GM10248 (cell line): Measurements from ENCODE around the gene IL1RAPL2.

Experiments used
- CTCF ChIA-PET: fragments of 300-600 bp; sonication (Branson Sonifier 250); formaldehyde crosslinking; extraction: SDS; loops from one replicate; lab custom pipeline; 2021; ENCODE audit warnings: antibody characterized with exemption; lab: Yijun Ruan, JAX
- POLR2A ChIA-PET: fragments of 350-650 bp; sonication (Branson Sonifier 250); formaldehyde crosslinking; extraction: SDS; loops from one replicate; lab custom pipeline; 2020; ENCODE audit warnings: antibody characterized with exemption; lab: Yijun Ruan, JAX
- DNase-seq: peaks from one replicate; pipeline ENCODE4 v3.0.0; 2012; ENCODE audit errors: extremely low spot score
- TF ChIP-seq, protein P1 (sequence below): IDR thresholded peaks from 2 replicates; pipeline ENCODE4 v1.5.1; 2012; ENCODE audit warnings: mild to moderate bottlenecking, low read depth; ENCODE audit errors: extremely low read depth, missing control alignments, control extremely low read depth

IL1RAPL2 gene

DNA sequence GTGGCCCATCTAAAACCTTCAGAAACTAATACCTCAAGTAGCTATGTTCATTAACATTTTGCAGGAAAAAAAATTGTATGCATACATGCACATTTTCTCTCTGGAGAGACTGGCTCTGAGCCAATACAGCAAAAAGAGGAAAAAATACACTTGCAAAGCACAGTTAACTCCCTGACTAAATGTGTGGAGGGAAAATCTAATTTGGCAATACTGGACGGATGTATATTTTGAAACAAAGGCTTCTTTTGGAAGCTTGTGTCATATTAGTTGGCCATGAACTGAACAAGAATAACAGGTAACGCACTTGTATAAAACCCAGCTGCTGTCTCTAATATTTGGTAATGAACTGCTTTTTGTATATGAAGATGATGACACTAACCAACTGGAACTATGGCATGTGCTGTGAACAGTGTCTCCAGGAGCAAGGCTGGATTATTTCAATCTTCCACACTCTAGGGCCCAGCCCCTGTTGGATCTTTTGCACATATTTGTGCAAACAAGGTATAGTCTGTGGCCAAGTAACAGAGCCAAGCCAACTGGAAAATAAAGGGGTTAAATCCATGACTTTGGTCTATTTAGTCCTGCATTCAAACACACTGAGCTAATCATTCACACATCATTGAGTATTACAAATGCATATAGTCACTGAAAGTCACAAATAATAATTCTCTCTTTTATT is 1188.4 kb downstream of the IL1RAPL2 start:
- TF ChIP-seq, protein P1, sequence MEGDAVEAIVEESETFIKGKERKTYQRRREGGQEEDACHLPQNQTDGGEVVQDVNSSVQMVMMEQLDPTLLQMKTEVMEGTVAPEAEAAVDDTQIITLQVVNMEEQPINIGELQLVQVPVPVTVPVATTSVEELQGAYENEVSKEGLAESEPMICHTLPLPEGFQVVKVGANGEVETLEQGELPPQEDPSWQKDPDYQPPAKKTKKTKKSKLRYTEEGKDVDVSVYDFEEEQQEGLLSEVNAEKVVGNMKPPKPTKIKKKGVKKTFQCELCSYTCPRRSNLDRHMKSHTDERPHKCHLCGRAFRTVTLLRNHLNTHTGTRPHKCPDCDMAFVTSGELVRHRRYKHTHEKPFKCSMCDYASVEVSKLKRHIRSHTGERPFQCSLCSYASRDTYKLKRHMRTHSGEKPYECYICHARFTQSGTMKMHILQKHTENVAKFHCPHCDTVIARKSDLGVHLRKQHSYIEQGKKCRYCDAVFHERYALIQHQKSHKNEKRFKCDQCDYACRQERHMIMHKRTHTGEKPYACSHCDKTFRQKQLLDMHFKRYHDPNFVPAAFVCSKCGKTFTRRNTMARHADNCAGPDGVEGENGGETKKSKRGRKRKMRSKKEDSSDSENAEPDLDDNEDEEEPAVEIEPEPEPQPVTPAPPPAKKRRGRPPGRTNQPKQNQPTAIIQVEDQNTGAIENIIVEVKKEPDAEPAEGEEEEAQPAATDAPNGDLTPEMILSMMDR: no peak
- POLR2A ChIA-PET: no interaction called here
- CTCF ChIA-PET: no interaction called here
- DNase-seq: no peak

DNA sequence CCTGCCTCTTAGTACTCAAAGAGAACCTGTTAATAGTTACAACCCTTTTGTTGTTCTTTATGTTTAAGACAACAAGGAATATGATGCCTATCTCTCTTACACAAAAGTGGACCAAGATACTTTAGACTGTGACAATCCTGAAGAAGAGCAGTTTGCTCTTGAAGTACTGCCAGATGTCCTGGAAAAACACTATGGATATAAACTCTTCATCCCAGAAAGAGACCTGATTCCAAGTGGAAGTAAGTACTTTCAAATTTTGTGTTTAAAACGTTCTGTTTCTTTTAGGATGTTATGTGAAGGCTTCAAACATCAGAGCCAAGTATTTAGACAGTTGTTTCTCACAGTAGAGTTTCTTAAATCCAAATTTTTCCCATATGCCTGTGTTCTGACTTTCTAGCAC is 1189.1 kb downstream of the IL1RAPL2 start:
- TF ChIP-seq, protein P1: no peak
- ChIA-PET CTCF (no interaction called here), POLR2A (no interaction called here)

DNA sequence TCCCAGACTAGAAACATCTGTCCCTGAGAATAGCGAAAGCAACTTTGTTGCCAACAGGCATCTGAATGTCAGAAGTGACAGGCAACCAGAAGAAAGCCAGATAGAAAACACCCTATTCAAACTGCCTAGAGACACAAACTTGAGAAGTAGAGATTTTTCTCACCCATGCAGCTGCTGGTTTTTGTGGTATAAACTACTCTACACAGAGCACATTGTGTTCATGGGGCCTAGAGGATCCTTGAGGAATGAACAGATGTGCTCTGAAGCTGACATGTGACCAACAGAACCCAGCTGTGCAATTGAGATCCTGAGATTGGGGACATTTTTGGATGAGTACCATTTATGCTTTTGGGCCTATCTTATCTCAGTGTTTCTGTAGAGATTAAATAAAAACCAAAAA is 1192.8 kb downstream of the IL1RAPL2 start:
- CTCF ChIA-PET: no interaction called here
- TF ChIP-seq, protein P1: no peak

More for the DNA sequence above, 1189.1 kb downstream of the IL1RAPL2 start:
- DNase-seq: no peak

DNA sequence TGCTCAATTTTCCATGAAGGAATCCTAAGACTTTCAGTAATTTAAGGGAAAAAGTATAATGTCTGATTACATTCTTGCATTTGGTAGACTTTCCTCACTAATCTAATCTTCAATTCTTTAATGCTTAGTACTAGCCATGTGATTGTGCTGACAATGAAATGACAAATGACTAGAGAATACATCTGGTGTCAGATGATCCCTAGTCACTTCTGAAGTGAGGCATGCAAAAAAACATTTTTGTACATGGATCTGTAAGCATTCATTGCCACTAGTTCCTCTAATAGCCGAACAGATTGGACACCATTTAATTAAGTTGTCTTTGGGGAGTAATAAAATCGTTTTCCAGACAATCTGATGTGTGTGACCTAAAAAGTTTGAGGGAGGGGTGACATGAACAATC is 1193.6 kb downstream of the IL1RAPL2 start:
- POLR2A ChIA-PET: no interaction called here
- TF ChIP-seq, protein P1: no peak
- DNase-seq: no peak
- CTCF ChIA-PET: no interaction called here

More for the DNA sequence above, 1192.8 kb downstream of the IL1RAPL2 start:
- no peak for DNase-seq
- POLR2A ChIA-PET: no interaction called here

DNA sequence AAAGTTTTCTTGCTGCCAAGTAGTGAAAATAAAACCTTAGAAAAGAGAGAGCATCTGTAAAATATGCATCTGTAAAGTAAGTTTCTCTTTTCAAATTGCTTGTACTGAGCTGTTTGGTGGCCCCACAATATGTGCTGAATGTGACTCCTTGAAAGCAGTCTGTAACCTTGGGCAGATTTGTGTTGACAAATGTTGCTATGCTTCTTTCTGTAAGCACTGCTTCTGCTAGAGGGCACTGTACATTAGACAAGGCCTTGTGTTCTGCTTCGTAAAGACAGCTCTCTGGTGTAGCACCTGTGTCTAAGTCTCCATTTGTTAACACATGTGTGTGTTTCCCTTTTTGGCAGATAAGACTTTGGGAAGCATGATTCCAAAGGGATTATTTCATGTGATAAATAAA is 1199.7 kb downstream of the IL1RAPL2 start:
- ChIA-PET CTCF (no interaction called here), POLR2A (no interaction called here)
- DNase-seq: no peak
- TF ChIP-seq, protein P1: no peak

DNA sequence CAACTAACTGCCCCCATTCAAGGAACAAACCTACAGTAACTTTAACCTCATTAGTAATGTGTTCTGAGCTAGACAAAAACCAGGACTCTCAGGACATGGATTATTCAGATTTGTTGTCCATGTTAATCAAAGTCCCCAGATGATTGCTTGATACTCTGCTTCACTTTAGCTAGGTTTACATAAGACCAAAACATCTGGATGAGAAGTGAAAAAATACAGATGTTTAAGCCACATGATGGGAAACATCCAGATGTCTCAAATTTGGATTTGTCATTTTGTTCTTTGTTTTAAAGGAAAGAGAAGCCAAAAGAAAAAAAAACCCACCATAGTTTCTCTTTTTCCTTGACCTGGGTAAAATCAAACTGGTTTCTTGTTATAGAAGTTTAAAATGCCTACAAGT is 1207.8 kb downstream of the IL1RAPL2 start:
- ChIA-PET POLR2A (no interaction called here), CTCF (no interaction called here)
- TF ChIP-seq, protein P1: no peak
- no peak for DNase-seq
